ENCODE measurements around the gene TRIM71. TPM values are rescaled to one million over a fixed set of nuclear protein-coding genes. Genes with fewer than 3 reads are reported as not detected.
"Not testable (repeated sequence)": the region's sequence is repeated elsewhere in the genome, so short reads cannot be mapped to it uniquely, and the experiment has no call there.

Gene TRIM71
- total RNA-seq, 1 donor from 2014 or later, result not detected

DNA sequence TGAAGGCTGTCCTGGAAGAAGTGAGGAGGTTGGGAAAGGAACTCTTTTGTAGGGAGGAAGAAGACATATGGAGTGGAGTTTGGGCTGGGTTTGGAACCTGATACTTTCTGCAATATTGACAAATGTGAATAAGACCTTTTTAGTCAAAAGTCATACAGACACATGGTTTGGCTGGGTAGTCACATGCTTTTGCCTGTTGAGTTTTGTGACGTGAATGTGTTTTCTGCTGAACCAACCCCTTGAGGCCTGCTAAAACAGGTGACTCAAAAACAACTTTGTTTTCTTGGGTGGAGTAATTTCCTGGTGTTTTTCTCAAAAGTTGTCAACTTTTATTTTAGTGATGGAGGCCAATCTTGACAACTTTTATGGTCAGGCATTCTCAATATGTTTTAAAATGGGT, 94.2 kb downstream of the TRIM71 start:
- no peak for DNase-seq (ENCODE audit: extremely low spot score, unreplicated experiment)
- no peak for TF ChIP-seq CTCF (IDR thresholded peaks at IDR 0.05)
- Mint-ChIP-seq H3K36me3 (ENCODE audit: unreplicated experiment) (no peaks in the 10 kb centered on the region), H3K9me3 (ENCODE audit: unreplicated experiment) (no peaks in the 10 kb centered on the region), H3K27ac (ENCODE audit: unreplicated experiment) (no peak overlapping the region), H3K4me1 (ENCODE audit: unreplicated experiment) (peaks cover 4% of the 10 kb centered on the region), H3K4me3 (ENCODE audit: unreplicated experiment) (no peak overlapping the region), H3K27me3 (ENCODE audit: unreplicated experiment) (peaks cover 4% of the 10 kb centered on the region)

DNA sequence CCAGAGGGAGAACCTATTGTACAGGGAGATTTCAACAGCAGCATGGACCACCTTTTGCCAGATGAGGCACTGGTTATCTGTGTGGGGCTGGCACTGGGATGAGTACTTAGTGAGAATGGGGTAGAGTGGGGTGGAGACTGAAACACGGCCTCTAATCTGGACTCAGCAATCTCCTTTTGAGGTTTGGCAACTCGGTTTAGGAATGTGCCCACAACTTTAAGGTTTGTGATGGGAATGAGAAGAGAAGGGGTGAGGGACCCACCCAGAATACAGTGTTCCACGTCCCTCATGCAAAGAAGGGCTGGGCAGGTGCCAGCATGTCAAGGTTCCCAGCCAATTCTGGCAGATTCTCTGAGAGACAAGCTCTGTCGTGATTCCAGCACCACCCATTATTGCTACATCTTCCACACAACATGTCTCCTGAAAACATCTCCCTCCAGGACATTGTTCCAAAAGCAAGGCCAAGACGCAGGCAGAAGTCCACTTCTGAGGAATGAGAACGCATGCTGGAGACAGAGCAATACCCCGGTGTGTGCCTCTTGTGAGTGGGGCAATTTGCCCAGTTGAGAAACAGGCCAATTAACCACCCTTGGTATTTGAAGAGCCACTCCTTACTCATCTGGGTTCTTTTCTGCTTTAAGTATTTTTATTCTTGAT, 96.1 kb downstream of the TRIM71 start:
- no peak overlapping the region for H3K27ac Mint-ChIP-seq (ENCODE audit: unreplicated experiment)
- peaks cover 9% of the 10 kb centered on the region for H3K27me3 Mint-ChIP-seq (ENCODE audit: unreplicated experiment)
- peaks cover 4% of the 10 kb centered on the region for H3K4me1 Mint-ChIP-seq (ENCODE audit: unreplicated experiment)
- DNase-seq (ENCODE audit: extremely low spot score, unreplicated experiment), result no peak
- no peaks in the 10 kb centered on the region for H3K9me3 Mint-ChIP-seq (ENCODE audit: unreplicated experiment)
- H3K4me3 Mint-ChIP-seq (ENCODE audit: unreplicated experiment), result no peak overlapping the region
- H3K36me3 Mint-ChIP-seq (ENCODE audit: unreplicated experiment), result no peaks in the 10 kb centered on the region
- no peak for TF ChIP-seq CTCF (IDR thresholded peaks at IDR 0.05)

- Mint-ChIP-seq H3K27ac (ENCODE audit: unreplicated experiment) (no peak overlapping the region), H3K9me3 (ENCODE audit: unreplicated experiment) (no peaks in the 10 kb centered on the region), H3K4me1 (ENCODE audit: unreplicated experiment) (no peaks in the 10 kb centered on the region), H3K27me3 (ENCODE audit: unreplicated experiment) (peaks cover 37% of the 10 kb centered on the region), H3K4me3 (ENCODE audit: unreplicated experiment) (no peak overlapping the region), H3K36me3 (ENCODE audit: unreplicated experiment) (no peaks in the 10 kb centered on the region)
- no peak for TF ChIP-seq CTCF (IDR thresholded peaks at IDR 0.05)
- no peak for DNase-seq (ENCODE audit: extremely low spot score, unreplicated experiment)
These were observed 102.1 kb downstream of the TRIM71 start for GRCh38 chr3:32919920-32920319.

GRCh38 chr3:32922078-32922477, 104.3 kb downstream of the TRIM71 start:
- H3K4me1 Mint-ChIP-seq (ENCODE audit: unreplicated experiment), result no peaks in the 10 kb centered on the region
- no peak overlapping the region for H3K4me3 Mint-ChIP-seq (ENCODE audit: unreplicated experiment)
- H3K27ac Mint-ChIP-seq (ENCODE audit: unreplicated experiment), result no peak overlapping the region
- H3K36me3 Mint-ChIP-seq (ENCODE audit: unreplicated experiment), result no peaks in the 10 kb centered on the region
- DNase-seq (ENCODE audit: extremely low spot score, unreplicated experiment), result no peak
- no peak for TF ChIP-seq CTCF (IDR thresholded peaks at IDR 0.05)
- no peaks in the 10 kb centered on the region for H3K9me3 Mint-ChIP-seq (ENCODE audit: unreplicated experiment)
- H3K27me3 Mint-ChIP-seq (ENCODE audit: unreplicated experiment), result peaks cover 45% of the 10 kb centered on the region

DNA sequence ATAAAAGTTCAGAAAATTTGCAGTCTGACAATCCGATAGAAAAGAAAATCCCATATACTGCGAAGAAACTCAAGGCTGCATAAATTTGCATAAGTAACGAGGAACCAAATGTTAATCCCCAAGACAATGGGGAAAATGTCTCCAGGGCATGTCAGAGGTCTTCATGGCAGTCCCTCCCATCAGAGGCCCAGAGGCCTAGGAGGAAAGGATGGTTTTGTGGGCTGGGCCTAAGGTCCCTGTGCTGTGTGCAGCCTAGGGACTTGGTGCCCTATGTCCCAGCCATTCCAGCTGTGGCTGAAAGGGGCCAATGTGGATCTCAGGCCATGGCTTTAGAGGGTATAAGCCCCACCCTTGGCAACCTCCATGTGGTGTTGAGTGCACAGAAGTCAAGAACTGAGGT, 112.4 kb downstream of the TRIM71 start:
- Mint-ChIP-seq H3K4me1 (ENCODE audit: unreplicated experiment) (no peaks in the 10 kb centered on the region), H3K27me3 (ENCODE audit: unreplicated experiment) (peaks cover 19% of the 10 kb centered on the region), H3K9me3 (ENCODE audit: unreplicated experiment) (peaks cover 4% of the 10 kb centered on the region), H3K36me3 (ENCODE audit: unreplicated experiment) (no peaks in the 10 kb centered on the region), H3K27ac (ENCODE audit: unreplicated experiment) (no peak overlapping the region), H3K4me3 (ENCODE audit: unreplicated experiment) (no peak overlapping the region)
- DNase-seq (ENCODE audit: extremely low spot score, unreplicated experiment), result no peak
- TF ChIP-seq CTCF (IDR thresholded peaks at IDR 0.05), result no peak

- H3K9me3 Mint-ChIP-seq (ENCODE audit: unreplicated experiment); H3K4me3 Mint-ChIP-seq (ENCODE audit: unreplicated experiment); DNase-seq (ENCODE audit: extremely low spot score, unreplicated experiment); H3K27ac Mint-ChIP-seq (ENCODE audit: unreplicated experiment); H3K36me3 Mint-ChIP-seq (ENCODE audit: unreplicated experiment); H3K4me1 Mint-ChIP-seq (ENCODE audit: unreplicated experiment): not testable (repeated sequence)
- H3K27me3 Mint-ChIP-seq (ENCODE audit: unreplicated experiment), result peaks cover 11% of the 10 kb centered on the region
These were observed 113.5 kb downstream of the TRIM71 start for GRCh38 chr3:32931273-32931672.
